Tibial nerve (tissue), 4 donors: ENCODE results near the gene EXOC4.

Source experiments
- EP300 ChIP-seq, 2 donors: sonication (generic); formaldehyde crosslinking; IDR thresholded peaks; one replicate each; pipeline ENCODE4 v1.6.1; 2017; ENCODE audit warnings: antibody characterized with exemption in 2 of 2, mild to moderate bottlenecking in 1 of 2
- TF ChIP-seq, protein P1 (sequence below), 5 experiments: fragments of 200-600 bp in 3 of 5; fragments of 450-650 bp in 2 of 5; sonication (generic) in 3 of 5; IDR thresholded peaks; one replicate each; pipeline ENCODE4 v1.5.1; 2016 to 2019; ENCODE audit warnings: antibody characterized with exemption in 5 of 5, mild to moderate bottlenecking in 3 of 5, moderate library complexity in 2 of 5

DNA sequence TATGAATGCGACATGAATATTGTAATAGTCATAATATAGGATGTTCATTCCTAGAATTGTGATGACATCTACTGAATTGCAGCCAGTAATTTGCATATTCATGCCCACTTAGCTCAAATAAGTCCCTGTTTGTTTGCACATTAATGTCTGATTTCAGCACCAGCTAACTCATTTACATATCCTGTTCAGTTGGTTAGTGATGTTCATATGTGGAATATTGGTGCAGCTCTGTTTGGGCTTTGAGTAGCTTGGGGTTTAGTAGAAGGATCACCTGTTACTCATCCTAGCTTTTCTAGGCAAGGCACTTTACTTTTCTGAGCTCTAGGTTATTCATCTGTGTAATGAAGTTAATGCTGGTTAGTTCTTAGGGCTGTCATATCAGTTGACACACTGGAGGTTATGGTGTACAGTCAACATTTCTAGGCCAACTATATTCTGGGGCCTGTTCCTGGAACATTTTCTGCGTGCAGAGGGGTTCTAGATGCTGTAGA lies 238.4 kb downstream of the EXOC4 start:
- no peak for TF ChIP-seq EP300 (IDR thresholded peaks at IDR 0.05)
- TF ChIP-seq, protein P1, sequence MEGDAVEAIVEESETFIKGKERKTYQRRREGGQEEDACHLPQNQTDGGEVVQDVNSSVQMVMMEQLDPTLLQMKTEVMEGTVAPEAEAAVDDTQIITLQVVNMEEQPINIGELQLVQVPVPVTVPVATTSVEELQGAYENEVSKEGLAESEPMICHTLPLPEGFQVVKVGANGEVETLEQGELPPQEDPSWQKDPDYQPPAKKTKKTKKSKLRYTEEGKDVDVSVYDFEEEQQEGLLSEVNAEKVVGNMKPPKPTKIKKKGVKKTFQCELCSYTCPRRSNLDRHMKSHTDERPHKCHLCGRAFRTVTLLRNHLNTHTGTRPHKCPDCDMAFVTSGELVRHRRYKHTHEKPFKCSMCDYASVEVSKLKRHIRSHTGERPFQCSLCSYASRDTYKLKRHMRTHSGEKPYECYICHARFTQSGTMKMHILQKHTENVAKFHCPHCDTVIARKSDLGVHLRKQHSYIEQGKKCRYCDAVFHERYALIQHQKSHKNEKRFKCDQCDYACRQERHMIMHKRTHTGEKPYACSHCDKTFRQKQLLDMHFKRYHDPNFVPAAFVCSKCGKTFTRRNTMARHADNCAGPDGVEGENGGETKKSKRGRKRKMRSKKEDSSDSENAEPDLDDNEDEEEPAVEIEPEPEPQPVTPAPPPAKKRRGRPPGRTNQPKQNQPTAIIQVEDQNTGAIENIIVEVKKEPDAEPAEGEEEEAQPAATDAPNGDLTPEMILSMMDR (IDR thresholded peaks at IDR 0.05) = no peak
